HepG2 (cell line): ENCODE results near the gene TSPAN3.

ENCODE experiments used
- CHD2 ChIP-seq: IDR thresholded peaks from 2 replicates; pipeline ENCODE4 v1.6.1; 2011; ENCODE audit warnings: low read depth, low read length, improper control_type of control experiment
- CTCF ChIP-seq: sonication (generic); formaldehyde crosslinking; IDR thresholded peaks from 2 replicates; pipeline ENCODE4 v1.5.0; 2020; ENCODE audit warnings: mild to moderate bottlenecking, missing genetic modification reagents, moderate library complexity
- HNRNPL ChIP-seq: fragments of 200-400 bp; formaldehyde crosslinking; IDR thresholded peaks from 2 replicates; pipeline ENCODE4 v1.6.1; 2017; ENCODE audit warnings: mild to moderate bottlenecking, low read depth, low read length
- KDM5A ChIP-seq: fragments of 200-600 bp; sonication (generic); IDR thresholded peaks from 2 replicates; pipeline ENCODE4 v1.7.0; 2018; ENCODE audit warnings: antibody characterized with exemption, mild to moderate bottlenecking, low read length, borderline replicate concordance
- RAD21 ChIP-seq: fragments of 450-650 bp; formaldehyde crosslinking; IDR thresholded peaks from 2 replicates; pipeline ENCODE4 v1.5.0; 2020; ENCODE audit warnings: mild to moderate bottlenecking
- ZNF543 ChIP-seq: sonication (generic); formaldehyde crosslinking; IDR thresholded peaks from 2 replicates; pipeline ENCODE4 v1.4.0; 2020; ENCODE audit warnings: mild to moderate bottlenecking, missing genetic modification reagents

GRCh38 chr15:77035584-77035983 is 35.3 kb downstream of the TSPAN3 start:
- TF ChIP-seq KDM5A (no peak), ZNF543 (CRISPR knock-in tag) (no peak), RAD21 (CRISPR knock-in tag) (no peak), CTCF (CRISPR knock-in tag) (no peak), CHD2 (no peak), HNRNPL (no peak)
